ENCODE measurements around the gene ATMIN. TPM values are rescaled to one million over a fixed set of nuclear protein-coding genes. Genes with fewer than 3 reads are reported as not detected.
A peak's percentile ranks its signal among the peaks of the same experiment; 100 is the strongest.

Gene ATMIN
- total and polyA plus RNA-seq, 4 donors: 9.4 to 29.1 (median 18.2) TPM

DNA sequence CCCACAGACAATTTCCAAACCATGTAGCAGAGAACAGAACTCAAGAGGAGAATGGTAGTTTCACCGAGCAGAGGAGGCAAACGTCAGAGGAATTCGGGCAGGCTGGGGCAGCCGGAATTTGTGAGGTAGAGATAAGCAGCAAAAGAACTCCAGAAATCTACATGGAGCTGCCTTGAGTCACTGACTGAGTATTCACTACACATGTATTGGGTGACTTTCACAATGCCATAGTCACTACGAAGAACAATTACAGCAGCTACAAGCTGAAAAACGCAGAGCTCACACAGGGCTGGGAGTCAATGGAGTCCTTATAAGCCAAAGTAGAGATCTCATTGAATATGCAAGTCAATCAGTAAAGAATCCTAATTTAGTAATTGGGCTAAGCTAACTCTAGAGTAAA is 42.3 kb upstream of the ATMIN start:
- Histone ChIP-seq H3K27ac (ENCODE audit: low read depth in 1 of 2, low read length in 2 of 2) (peak overlapping the region in 1 of 2 donors; percentile 54), H3K27me3 (ENCODE audit: control insufficient read depth in 1 of 2, insufficient read depth in 2 of 2, low read length in 1 of 2) (no peaks in the 10 kb centered on the region), H3K9me3 (ENCODE audit: control insufficient read depth, low read length) (no peaks in the 10 kb centered on the region), H3K36me3 (ENCODE audit: control insufficient read depth in 1 of 2, insufficient read depth in 2 of 2, low read length in 1 of 2) (no peaks in the 10 kb centered on the region), H3K4me3 (ENCODE audit: low read length in 2 of 2) (no peak overlapping the region), H3K4me1 (ENCODE audit: control insufficient read depth in 1 of 2, insufficient read depth in 2 of 2, low read length in 2 of 2) (peaks cover 0 to 2% of the 10 kb centered on the region in 2 donors)
- WGBS, 2 donors: 5 to 9% methylated on average over 6 of the region's 6 CpGs
- intact Hi-C loops (cut with DNase I): no loop called here
- peak; percentile 15 for ATAC-seq (ENCODE audit: low FRiP score)
- no peak for DNase-seq

DNA sequence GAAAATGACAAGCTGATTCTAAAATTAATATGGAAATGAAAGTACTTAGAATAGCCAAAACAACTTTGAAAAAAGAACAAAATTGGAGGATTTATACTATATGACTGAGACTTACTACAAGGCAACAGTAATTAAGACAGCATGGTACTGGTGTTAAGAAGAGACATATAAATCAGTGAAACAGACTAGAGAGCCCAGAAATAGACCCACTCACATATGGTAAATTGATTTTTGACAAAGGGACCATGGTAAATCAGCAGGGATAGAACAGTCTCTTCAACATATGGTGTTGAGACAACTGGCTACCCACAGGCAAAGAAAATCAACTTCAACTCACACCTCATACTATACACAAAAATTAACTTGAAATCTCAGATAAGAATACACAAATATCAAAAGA is 41.8 kb upstream of the ATMIN start:
- H3K27ac ChIP-seq (ENCODE audit: low read depth in 1 of 2, low read length in 2 of 2): no peak overlapping the region
- H3K27me3 ChIP-seq (ENCODE audit: control insufficient read depth in 1 of 2, insufficient read depth in 2 of 2, low read length in 1 of 2): no peaks in the 10 kb centered on the region
- ATAC-seq (ENCODE audit: low FRiP score) (no peak), DNase-seq (no peak)
- no peaks in the 10 kb centered on the region for H3K36me3 ChIP-seq (ENCODE audit: control insufficient read depth in 1 of 2, insufficient read depth in 2 of 2, low read length in 1 of 2)
- no peak overlapping the region for H3K4me3 ChIP-seq (ENCODE audit: low read length in 2 of 2)
- H3K4me1 ChIP-seq (ENCODE audit: control insufficient read depth in 1 of 2, insufficient read depth in 2 of 2, low read length in 2 of 2): peaks cover 0 to 2% of the 10 kb centered on the region in 2 donors
- intact Hi-C loops (cut with DNase I): no loop called here
- H3K9me3 ChIP-seq (ENCODE audit: control insufficient read depth, low read length): no peaks in the 10 kb centered on the region

DNA sequence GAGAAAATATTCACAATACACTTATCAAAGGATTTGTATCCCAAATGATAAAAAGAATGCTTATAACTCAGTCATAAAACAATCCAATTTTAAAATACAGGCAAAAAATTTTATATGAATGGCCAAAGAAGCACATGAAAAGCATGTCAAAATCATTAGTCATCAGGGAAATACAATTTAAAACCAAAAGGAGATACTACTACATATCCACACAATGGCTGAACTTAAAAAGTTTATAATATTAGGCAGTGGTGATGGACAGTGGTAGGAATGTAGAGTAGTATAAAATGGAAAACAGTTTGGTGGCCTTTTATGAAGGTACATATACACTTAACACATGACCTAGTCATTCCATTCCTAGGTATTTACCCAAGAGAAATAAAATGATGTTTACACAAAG is 41.2 kb upstream of the ATMIN start:
- H3K4me1 ChIP-seq (ENCODE audit: control insufficient read depth in 1 of 2, insufficient read depth in 2 of 2, low read length in 2 of 2): peaks cover 0 to 2% of the 10 kb centered on the region in 2 donors
- no peak overlapping the region for H3K4me3 ChIP-seq (ENCODE audit: low read length in 2 of 2)
- ATAC-seq (ENCODE audit: low FRiP score) (no peak), DNase-seq (no peak)
- intact Hi-C loops (cut with DNase I): no loop called here
- no peaks in the 10 kb centered on the region for H3K27me3 ChIP-seq (ENCODE audit: control insufficient read depth in 1 of 2, insufficient read depth in 2 of 2, low read length in 1 of 2)
- no peaks in the 10 kb centered on the region for H3K36me3 ChIP-seq (ENCODE audit: control insufficient read depth in 1 of 2, insufficient read depth in 2 of 2, low read length in 1 of 2)
- no peak overlapping the region for H3K27ac ChIP-seq (ENCODE audit: low read depth in 1 of 2, low read length in 2 of 2)
- H3K9me3 ChIP-seq (ENCODE audit: control insufficient read depth, low read length): no peaks in the 10 kb centered on the region

DNA sequence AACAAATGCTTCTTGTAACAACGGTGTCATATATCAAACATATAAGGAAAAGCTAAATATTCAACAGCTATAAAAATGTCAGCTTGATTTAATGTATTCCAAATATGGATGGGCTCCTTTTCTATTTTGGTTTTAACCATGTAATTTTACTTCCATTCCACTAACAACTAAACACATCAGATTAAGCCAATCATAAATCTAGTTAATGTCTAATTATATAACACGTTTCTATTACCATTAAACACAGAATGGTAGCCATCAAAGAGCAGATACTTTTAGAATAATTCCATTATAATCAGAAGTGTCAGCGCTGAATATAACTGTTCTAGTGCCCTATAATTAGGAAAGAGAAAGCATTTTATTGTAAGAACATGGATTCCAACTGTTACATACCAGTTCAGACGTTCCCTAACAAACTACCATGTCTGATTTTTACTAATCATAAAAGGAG is 38.9 kb upstream of the ATMIN start:
- peaks cover 0 to 2% of the 10 kb centered on the region in 2 donors for H3K4me1 ChIP-seq (ENCODE audit: control insufficient read depth in 1 of 2, insufficient read depth in 2 of 2, low read length in 2 of 2)
- H3K36me3 ChIP-seq (ENCODE audit: control insufficient read depth in 1 of 2, insufficient read depth in 2 of 2, low read length in 1 of 2): no peaks in the 10 kb centered on the region
- no peak for ATAC-seq (ENCODE audit: low FRiP score)
- 15 to 25% methylated on average over 4 of the region's 4 CpGs for WGBS, 2 donors
- no peak for DNase-seq
- no peaks in the 10 kb centered on the region for H3K9me3 ChIP-seq (ENCODE audit: control insufficient read depth, low read length)
- no peaks in the 10 kb centered on the region for H3K27me3 ChIP-seq (ENCODE audit: control insufficient read depth in 1 of 2, insufficient read depth in 2 of 2, low read length in 1 of 2)
- intact Hi-C loops (cut with DNase I): no loop called here
- H3K4me3 ChIP-seq (ENCODE audit: low read length in 2 of 2): no peak overlapping the region
- no peak overlapping the region for H3K27ac ChIP-seq (ENCODE audit: low read depth in 1 of 2, low read length in 2 of 2)

DNA sequence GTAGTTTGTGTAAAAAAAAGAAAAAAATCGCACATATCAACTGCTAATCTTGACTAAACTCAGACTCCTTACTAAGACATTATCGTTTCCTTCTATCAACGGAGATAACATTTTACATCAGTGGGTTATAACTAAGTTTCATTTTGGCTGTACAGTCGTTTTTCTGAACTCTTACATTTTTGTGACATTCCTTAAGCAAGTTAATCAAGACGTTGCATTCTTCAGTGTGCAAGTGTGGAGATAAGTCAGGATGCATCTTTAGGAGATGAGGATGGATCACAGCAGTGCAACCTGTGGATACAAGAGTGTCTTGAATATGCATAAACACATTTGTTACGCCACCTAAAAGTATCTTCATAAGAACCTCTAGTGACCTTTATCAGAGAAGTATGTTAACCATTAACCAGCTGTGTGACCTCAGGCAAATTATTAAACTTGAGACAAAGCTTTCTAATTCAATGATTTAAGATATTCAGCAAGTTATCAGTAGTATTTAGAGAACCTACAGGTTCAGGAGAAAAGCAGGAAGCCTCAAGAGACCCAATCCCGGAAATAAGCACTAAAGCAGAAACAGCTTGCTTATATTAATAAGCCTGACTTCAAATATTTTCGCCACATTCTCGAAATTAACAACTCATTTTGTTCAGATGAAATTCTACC is 38.4 kb upstream of the ATMIN start:
- DNase-seq: no peak
- H3K4me3 ChIP-seq (ENCODE audit: low read length in 2 of 2): no peak overlapping the region
- 35 to 42% methylated on average over 9 of the region's 9 CpGs for WGBS, 2 donors
- peaks cover 0 to 2% of the 10 kb centered on the region in 2 donors for H3K4me1 ChIP-seq (ENCODE audit: control insufficient read depth in 1 of 2, insufficient read depth in 2 of 2, low read length in 2 of 2)
- intact Hi-C loops (cut with DNase I): no loop called here
- ATAC-seq (ENCODE audit: low FRiP score): no peak
- H3K27me3 ChIP-seq (ENCODE audit: control insufficient read depth in 1 of 2, insufficient read depth in 2 of 2, low read length in 1 of 2): no peaks in the 10 kb centered on the region
- no peaks in the 10 kb centered on the region for H3K9me3 ChIP-seq (ENCODE audit: control insufficient read depth, low read length)
- no peak overlapping the region for H3K27ac ChIP-seq (ENCODE audit: low read depth in 1 of 2, low read length in 2 of 2)
- H3K36me3 ChIP-seq (ENCODE audit: control insufficient read depth in 1 of 2, insufficient read depth in 2 of 2, low read length in 1 of 2): no peaks in the 10 kb centered on the region

DNA sequence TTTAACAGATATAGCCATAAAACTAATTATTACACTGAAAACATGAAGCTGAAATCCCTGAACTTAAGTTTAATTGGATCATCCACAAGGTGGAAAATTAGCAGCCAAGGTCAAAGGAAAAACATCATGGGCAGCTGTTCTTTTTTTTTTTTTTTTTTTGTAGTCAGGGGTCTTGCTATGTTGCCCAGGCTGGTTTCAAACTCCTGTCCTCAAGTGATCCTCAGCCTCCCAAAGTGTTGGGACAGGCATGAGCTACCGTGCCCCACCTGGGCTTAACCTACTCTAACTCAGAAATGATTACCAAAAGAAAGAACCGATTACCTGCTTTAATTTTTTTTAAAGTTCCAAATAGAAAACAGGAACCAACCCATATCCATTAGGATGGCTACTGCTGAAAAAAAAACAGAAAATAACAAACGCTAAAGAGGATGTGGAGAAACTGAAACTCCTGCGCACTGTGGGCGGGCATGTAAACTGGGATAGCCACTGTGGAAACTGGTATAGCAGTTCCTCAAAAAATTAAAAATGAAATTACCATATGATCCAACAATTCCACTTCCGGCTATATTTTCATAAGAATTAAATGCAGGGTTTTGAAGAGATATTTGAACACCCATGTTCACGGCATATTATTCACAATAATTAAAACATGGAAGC is 37.5 kb upstream of the ATMIN start:
- ATAC-seq (ENCODE audit: low FRiP score) (no peak), DNase-seq (no peak)
- Histone ChIP-seq H3K9me3 (ENCODE audit: control insufficient read depth, low read length) (no peaks in the 10 kb centered on the region), H3K27me3 (ENCODE audit: control insufficient read depth in 1 of 2, insufficient read depth in 2 of 2, low read length in 1 of 2) (no peaks in the 10 kb centered on the region), H3K4me1 (ENCODE audit: control insufficient read depth in 1 of 2, insufficient read depth in 2 of 2, low read length in 2 of 2) (peaks cover 0 to 2% of the 10 kb centered on the region in 2 donors), H3K4me3 (ENCODE audit: low read length in 2 of 2) (no peak overlapping the region), H3K27ac (ENCODE audit: low read depth in 1 of 2, low read length in 2 of 2) (no peak overlapping the region), H3K36me3 (ENCODE audit: control insufficient read depth in 1 of 2, insufficient read depth in 2 of 2, low read length in 1 of 2) (no peaks in the 10 kb centered on the region)
- WGBS, 2 donors: 94 to 96% methylated on average over 7 of the region's 7 CpGs
- intact Hi-C loops (cut with DNase I): no loop called here

DNA sequence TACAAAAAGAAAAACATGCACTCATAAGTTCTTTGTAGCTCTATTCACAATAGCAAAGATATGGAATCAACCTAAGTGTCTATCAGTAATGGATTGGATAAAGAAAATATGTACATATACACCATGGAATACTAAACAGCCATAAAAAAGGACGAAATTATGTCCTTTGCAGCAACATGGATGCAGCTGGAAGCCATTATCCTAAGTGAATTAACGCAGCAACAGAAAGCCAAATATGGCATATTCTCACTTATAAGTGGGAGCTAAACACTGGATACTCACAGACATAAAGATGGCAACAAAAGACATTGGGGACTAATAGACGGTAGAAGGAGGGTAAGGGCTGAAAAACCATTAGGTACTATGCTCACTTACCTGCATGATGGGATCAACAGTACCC is 34.8 kb upstream of the ATMIN start:
- Histone ChIP-seq H3K36me3 (ENCODE audit: control insufficient read depth in 1 of 2, insufficient read depth in 2 of 2, low read length in 1 of 2) (no peaks in the 10 kb centered on the region), H3K9me3 (ENCODE audit: control insufficient read depth, low read length) (no peaks in the 10 kb centered on the region), H3K27ac (ENCODE audit: low read depth in 1 of 2, low read length in 2 of 2) (no peak overlapping the region), H3K4me3 (ENCODE audit: low read length in 2 of 2) (no peak overlapping the region), H3K27me3 (ENCODE audit: control insufficient read depth in 1 of 2, insufficient read depth in 2 of 2, low read length in 1 of 2) (no peaks in the 10 kb centered on the region), H3K4me1 (ENCODE audit: control insufficient read depth in 1 of 2, insufficient read depth in 2 of 2, low read length in 2 of 2) (peaks cover 0 to 3% of the 10 kb centered on the region in 2 donors)
- whole genome bisulfite sequencing, 2 donors: 93 to 97% methylated on average over 3 of the region's 3 CpGs
- no peak for DNase-seq
- intact Hi-C loops (cut with DNase I): loop anchor here in 1 of 2 donors (10.0 kb wide), 1 partner anchor 66 kb away; no protein-coding TSS in a partner anchor
- no peak for ATAC-seq (ENCODE audit: low FRiP score)

DNA sequence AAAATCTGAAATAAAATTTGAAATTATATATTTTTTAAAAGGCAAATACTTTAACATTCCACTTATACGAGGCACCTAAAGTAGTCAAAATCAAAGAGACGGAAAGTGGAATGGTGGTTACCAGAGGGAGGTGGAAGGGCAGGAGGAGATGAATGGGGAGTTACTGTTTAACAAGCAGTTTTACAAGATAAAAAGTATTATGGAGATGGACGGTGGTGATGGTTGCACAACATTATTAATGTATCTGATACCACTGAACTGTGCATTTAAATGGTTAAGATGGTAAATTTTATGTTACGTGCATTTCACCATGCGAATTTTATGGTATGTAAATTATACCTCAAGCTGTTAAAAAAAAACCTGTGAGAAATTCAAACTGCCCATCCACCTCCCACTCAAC is 34.3 kb upstream of the ATMIN start:
- Histone ChIP-seq H3K4me1 (ENCODE audit: control insufficient read depth in 1 of 2, insufficient read depth in 2 of 2, low read length in 2 of 2) (peaks cover 0 to 3% of the 10 kb centered on the region in 2 donors), H3K27ac (ENCODE audit: low read depth in 1 of 2, low read length in 2 of 2) (no peak overlapping the region), H3K27me3 (ENCODE audit: control insufficient read depth in 1 of 2, insufficient read depth in 2 of 2, low read length in 1 of 2) (no peaks in the 10 kb centered on the region), H3K36me3 (ENCODE audit: control insufficient read depth in 1 of 2, insufficient read depth in 2 of 2, low read length in 1 of 2) (no peaks in the 10 kb centered on the region), H3K9me3 (ENCODE audit: control insufficient read depth, low read length) (no peaks in the 10 kb centered on the region), H3K4me3 (ENCODE audit: low read length in 2 of 2) (no peak overlapping the region)
- 88 to 94% methylated on average over 5 of the region's 5 CpGs for WGBS, 2 donors
- intact Hi-C loops (cut with DNase I): loop anchor here in 1 of 2 donors (10.0 kb wide), 1 partner anchor 67 kb away; no protein-coding TSS in a partner anchor
- DNase-seq (no peak), ATAC-seq (ENCODE audit: low FRiP score) (no peak)

DNA sequence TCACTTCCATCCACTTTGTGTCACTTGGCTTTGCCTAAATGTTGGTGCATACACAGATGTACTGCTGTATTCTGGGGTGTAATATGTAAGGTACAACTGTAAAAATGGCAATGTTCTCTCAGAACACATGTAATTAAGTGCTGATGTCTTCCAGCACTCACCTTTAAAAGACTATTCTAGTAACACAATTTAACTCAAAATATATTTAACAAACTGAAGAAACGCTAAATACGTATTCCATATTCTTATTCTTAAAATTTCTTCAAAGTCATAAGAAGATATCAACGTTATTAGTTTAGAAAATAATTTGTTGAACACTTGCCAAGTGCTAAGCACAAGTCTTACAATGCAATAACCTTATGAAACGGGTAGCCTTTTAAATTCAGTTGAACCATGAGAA is 32.6 kb upstream of the ATMIN start:
- DNase-seq: no peak
- H3K4me1 ChIP-seq (ENCODE audit: control insufficient read depth in 1 of 2, insufficient read depth in 2 of 2, low read length in 2 of 2): peaks cover 0 to 3% of the 10 kb centered on the region in 2 donors
- no peak overlapping the region for H3K27ac ChIP-seq (ENCODE audit: low read depth in 1 of 2, low read length in 2 of 2)
- 63 to 65% methylated on average over 4 of the region's 4 CpGs for WGBS, 2 donors
- no peak for ATAC-seq (ENCODE audit: low FRiP score)
- no peaks in the 10 kb centered on the region for H3K36me3 ChIP-seq (ENCODE audit: control insufficient read depth in 1 of 2, insufficient read depth in 2 of 2, low read length in 1 of 2)
- no peak overlapping the region for H3K4me3 ChIP-seq (ENCODE audit: low read length in 2 of 2)
- no peaks in the 10 kb centered on the region for H3K9me3 ChIP-seq (ENCODE audit: control insufficient read depth, low read length)
- intact Hi-C loops (cut with DNase I): loop anchor here in 1 of 2 donors (10.0 kb wide), 1 partner anchor 68 kb away; no protein-coding TSS in a partner anchor
- no peaks in the 10 kb centered on the region for H3K27me3 ChIP-seq (ENCODE audit: control insufficient read depth in 1 of 2, insufficient read depth in 2 of 2, low read length in 1 of 2)
